Measurements from ENCODE around the gene DEDD.
A peak's percentile ranks its signal among the peaks of the same experiment; 100 is the strongest.

Gene DEDD

DNA sequence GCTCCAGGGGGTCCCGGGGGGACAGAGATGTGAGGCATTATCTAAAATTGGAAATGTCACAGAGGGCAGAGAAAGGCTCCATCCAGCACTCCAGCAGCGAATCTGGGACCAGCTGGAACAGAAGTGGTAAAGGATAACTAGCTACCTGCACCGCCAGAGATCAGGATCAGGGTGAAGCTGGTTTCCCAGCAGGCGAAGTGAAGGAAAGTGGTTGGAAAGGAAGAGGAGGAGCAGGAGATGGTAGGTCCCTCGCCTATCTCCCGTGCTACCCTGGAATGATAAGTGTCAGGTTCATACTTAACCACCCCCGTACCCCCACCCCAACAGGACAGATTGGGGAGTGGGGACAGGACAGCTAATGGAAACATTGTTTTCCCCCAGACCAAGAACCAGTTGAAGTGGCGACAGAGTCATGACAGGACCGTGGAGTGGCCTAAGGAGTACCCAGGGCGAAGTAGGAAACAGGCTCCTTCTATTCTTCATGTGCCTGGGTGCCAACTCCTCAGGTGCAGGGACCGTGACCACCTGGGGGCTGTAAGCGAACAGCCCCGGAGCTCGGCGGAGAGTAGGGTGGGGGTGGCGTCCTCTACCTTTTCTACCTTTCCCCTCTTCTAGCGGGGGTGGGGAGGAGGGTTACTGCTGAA is 44.1 kb upstream of the DEDD start:
- TF ChIP-seq, protein P1, sequence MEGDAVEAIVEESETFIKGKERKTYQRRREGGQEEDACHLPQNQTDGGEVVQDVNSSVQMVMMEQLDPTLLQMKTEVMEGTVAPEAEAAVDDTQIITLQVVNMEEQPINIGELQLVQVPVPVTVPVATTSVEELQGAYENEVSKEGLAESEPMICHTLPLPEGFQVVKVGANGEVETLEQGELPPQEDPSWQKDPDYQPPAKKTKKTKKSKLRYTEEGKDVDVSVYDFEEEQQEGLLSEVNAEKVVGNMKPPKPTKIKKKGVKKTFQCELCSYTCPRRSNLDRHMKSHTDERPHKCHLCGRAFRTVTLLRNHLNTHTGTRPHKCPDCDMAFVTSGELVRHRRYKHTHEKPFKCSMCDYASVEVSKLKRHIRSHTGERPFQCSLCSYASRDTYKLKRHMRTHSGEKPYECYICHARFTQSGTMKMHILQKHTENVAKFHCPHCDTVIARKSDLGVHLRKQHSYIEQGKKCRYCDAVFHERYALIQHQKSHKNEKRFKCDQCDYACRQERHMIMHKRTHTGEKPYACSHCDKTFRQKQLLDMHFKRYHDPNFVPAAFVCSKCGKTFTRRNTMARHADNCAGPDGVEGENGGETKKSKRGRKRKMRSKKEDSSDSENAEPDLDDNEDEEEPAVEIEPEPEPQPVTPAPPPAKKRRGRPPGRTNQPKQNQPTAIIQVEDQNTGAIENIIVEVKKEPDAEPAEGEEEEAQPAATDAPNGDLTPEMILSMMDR (IDR thresholded peaks at IDR 0.05; ENCODE audit: borderline replicate concordance, insufficient read depth, low read depth, low read length) = no peak

DNA sequence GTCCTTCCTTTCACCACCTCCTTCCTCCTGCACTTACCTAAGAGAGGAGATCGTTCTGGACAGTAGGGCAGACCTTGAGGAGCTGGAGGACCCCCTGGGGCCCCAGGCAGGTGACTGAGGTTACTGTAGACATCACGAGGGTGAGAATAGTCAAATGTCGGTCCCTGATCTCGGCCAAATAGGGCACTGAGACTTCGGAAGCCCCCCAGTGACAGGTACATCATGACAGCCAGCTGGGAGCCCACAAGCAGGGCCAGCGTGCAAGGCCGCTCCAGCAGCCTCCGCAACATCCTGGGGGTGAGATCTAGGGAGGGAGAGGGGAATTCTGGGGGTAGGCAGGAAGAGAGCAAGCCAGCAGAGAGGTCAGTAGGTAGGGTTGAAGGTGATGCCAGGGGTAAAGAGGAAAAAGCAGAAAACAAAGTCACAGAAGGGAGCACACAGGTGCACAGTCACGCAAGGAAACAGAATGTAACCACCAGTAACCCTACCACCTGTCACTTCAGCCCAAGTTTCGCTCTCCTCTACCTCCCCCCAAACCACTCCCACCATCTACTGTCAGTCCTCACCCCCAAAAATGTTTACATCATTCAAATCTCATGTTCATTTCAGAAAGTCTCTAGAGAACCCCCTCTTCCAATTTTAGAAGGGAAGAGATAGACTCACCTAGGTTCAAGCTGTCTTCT is 43.4 kb upstream of the DEDD start:
- no peak overlapping the region for H3K4me3 ChIP-seq (ENCODE audit: low read depth, low read length)
- TF ChIP-seq, protein P1 (IDR thresholded peaks at IDR 0.05; ENCODE audit: borderline replicate concordance, insufficient read depth, low read depth, low read length) = no peak

More for the DNA sequence above, 44.1 kb upstream of the DEDD start:
- H3K4me3 ChIP-seq (ENCODE audit: low read depth, low read length) = peak overlapping the region; percentile 60

- TF ChIP-seq, protein P1 (IDR thresholded peaks at IDR 0.05; ENCODE audit: borderline replicate concordance, insufficient read depth, low read depth, low read length) = no peak
- no peak overlapping the region for H3K4me3 ChIP-seq (ENCODE audit: low read depth, low read length)
Measured at GRCh38 chr1:161174911-161175310, 42.4 kb upstream of the DEDD start.

GRCh38 chr1:161173711-161174110 is 41.2 kb upstream of the DEDD start:
- no peak overlapping the region for H3K4me3 ChIP-seq (ENCODE audit: low read depth, low read length)

DNA sequence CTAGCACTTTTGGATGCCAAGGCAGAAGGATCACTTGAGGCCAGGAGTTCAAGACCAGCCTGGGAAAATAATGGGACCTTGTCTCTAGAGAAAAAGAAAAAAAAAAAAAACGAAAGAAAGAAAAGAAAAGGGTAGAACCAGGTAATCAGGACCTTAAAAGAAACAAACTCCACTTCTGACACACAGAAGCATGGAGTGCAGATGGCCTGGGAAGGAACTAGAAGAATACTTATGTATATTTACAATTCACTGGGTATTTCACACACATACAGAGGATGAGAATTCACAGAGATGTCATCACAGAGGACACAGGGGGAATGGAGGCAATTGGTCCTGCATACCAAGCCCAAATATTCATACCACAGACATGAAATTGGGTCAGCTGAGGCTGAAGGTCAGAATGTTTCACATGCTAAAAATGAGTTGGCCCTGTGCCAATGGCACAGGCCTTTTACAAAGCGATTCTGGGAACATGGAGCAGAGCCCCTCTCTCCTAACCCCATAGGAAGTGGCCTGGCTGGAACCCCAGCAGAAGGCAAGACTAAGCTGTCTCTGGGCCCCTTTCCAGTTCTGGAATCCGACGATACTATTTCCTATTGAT is 40.4 kb upstream of the DEDD start:
- H3K4me3 ChIP-seq (ENCODE audit: low read depth, low read length) = no peak overlapping the region
- TF ChIP-seq, protein P1 (IDR thresholded peaks at IDR 0.05; ENCODE audit: borderline replicate concordance, insufficient read depth, low read depth, low read length) = no peak

More at GRCh38 chr1:161173711-161174110, 41.2 kb upstream of the DEDD start:
- TF ChIP-seq, protein P1 (IDR thresholded peaks at IDR 0.05; ENCODE audit: borderline replicate concordance, insufficient read depth, low read depth, low read length) = no peak

DNA sequence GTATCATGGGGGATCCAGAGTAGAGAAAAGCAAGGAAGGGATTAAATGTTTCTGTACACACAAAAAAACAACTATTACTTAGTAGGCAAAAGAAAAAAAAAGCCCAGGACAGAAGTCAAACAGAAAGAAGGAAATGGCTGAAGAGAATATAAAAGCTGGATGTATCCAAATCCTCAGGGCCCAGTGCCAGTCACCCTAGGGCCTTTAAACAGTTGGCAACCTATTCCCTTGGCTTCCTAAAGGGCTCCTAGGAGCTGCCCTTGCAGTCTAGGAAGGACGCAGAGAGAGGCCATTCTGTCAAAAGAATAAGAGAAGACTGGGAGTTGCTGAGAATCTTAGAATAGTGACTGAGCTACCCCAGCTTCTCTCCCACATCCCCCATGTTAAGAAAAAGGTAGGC is 39.9 kb upstream of the DEDD start:
- TF ChIP-seq, protein P1 (IDR thresholded peaks at IDR 0.05; ENCODE audit: borderline replicate concordance, insufficient read depth, low read depth, low read length) = no peak
- no peak overlapping the region for H3K4me3 ChIP-seq (ENCODE audit: low read depth, low read length)

All from GM12875 (cell line).